Vagina (tissue), 2 donors: ENCODE measurements around the gene ATP6V0D1.

Experiments
- CTCF ChIP-seq, 3 experiments: fragments of 450-650 bp in 2 of 3; fragments of 200-600 bp in 1 of 3; sonication (generic) in 1 of 3; IDR thresholded peaks; one replicate each; pipeline ENCODE4 v1.5.1; 2017 to 2019; ENCODE audit warnings: antibody characterized with exemption in 3 of 3, mild to moderate bottlenecking in 2 of 3, moderate library complexity in 2 of 3
- POLR2A ChIP-seq, 2 donors: fragments of 450-650 bp; IDR thresholded peaks; one replicate each; pipeline ENCODE4 v1.6.1; 2017; ENCODE audit warnings: antibody characterized with exemption in 2 of 2, mild to moderate bottlenecking in 2 of 2, moderate library complexity in 2 of 2

- TF ChIP-seq CTCF (IDR thresholded peaks at IDR 0.05), result no peak
- TF ChIP-seq POLR2A (IDR thresholded peaks at IDR 0.05), result no peak
These were observed 56.7 kb downstream of the ATP6V0D1 start for GRCh38 chr16:67424261-67424615.
